Mesenchymal stem cell (in vitro differentiated cells and primary cell): ENCODE measurements around the gene CD52.
A peak's percentile ranks its signal among the peaks of the same experiment; 100 is the strongest.
"Not testable (repeated sequence)": the region's sequence is repeated elsewhere in the genome, so short reads cannot be mapped to it uniquely, and the experiment has no call there.

Experiments used
- DNase-seq: peaks from one replicate; pipeline ENCODE4 v3.0.0-alpha.2; 2013
- H2AFZ ChIP-seq: one replicate; pipeline ENCODE4 v1.6.1; 2013; ENCODE audit warnings: low read depth, mild to moderate bottlenecking, control low read depth, inconsistent platforms, low read length, moderate library complexity
- H2AK5ac ChIP-seq: 2 replicates; pipeline ENCODE4 v1.6.1; 2013; ENCODE audit warnings: low read length, moderate library complexity, mild to moderate bottlenecking, inconsistent platforms; ENCODE audit not compliant: severe bottlenecking
- H2BK120ac ChIP-seq: one replicate; pipeline ENCODE4 v1.6.1; 2013; ENCODE audit warnings: low read depth, mild to moderate bottlenecking, inconsistent platforms, low read length, moderate library complexity
- H2BK12ac ChIP-seq, 2 experiments: one replicate each; pipeline ENCODE4 v1.6.1; 2013; ENCODE audit warnings: inconsistent platforms in 2 of 2, low read length in 2 of 2, mild to moderate bottlenecking in 2 of 2, moderate library complexity in 2 of 2, control low read depth in 1 of 2
- H2BK15ac ChIP-seq: one replicate; pipeline ENCODE4 v1.6.1; 2013; ENCODE audit warnings: mild to moderate bottlenecking, low read depth, inconsistent platforms; ENCODE audit not compliant: poor library complexity, severe bottlenecking
- H2BK5ac ChIP-seq: 2 replicates; pipeline ENCODE4 v1.6.1; 2013; ENCODE audit warnings: low read depth, mild to moderate bottlenecking, low read length, control low read depth, inconsistent platforms; ENCODE audit not compliant: poor library complexity, severe bottlenecking
- H3K14ac ChIP-seq, 2 experiments: one replicate each; pipeline ENCODE4 v1.6.1; 2013; ENCODE audit warnings: inconsistent platforms in 2 of 2, low read length in 2 of 2, control low read depth in 1 of 2, mild to moderate bottlenecking in 1 of 2, moderate library complexity in 1 of 2
- H3K18ac ChIP-seq, 2 experiments: one replicate each; pipeline ENCODE4 v1.6.1; 2013; ENCODE audit warnings: inconsistent platforms in 2 of 2, low read length in 2 of 2, control low read depth in 1 of 2, low read depth in 1 of 2, mild to moderate bottlenecking in 1 of 2
- H3K23ac ChIP-seq, 2 experiments: one replicate each; pipeline ENCODE4 v1.6.1; 2013; ENCODE audit warnings: inconsistent platforms in 2 of 2, low read length in 2 of 2, mild to moderate bottlenecking in 2 of 2, moderate library complexity in 2 of 2, control low read depth in 1 of 2
- H3K27ac ChIP-seq: 2 replicates; pipeline ENCODE4 v1.5.1; 2013; ENCODE audit warnings: mild to moderate bottlenecking, moderate library complexity, low read length, control low read depth, inconsistent platforms; ENCODE audit not compliant: poor library complexity, severe bottlenecking
- H3K27me3 ChIP-seq, 2 experiments: 2 replicates each; pipeline versions ENCODE4 v1.6.1 to v1.7.0; 2013; ENCODE audit warnings: low read length in 2 of 2, mild to moderate bottlenecking in 2 of 2, moderate library complexity in 2 of 2, control low read depth in 1 of 2, inconsistent platforms in 1 of 2; ENCODE audit not compliant: control insufficient read depth in 1 of 2, insufficient read depth in 1 of 2
- H3K36me3 ChIP-seq, 2 experiments: 2 replicates each; pipeline versions ENCODE4 v1.6.1 to v1.7.0; 2013; ENCODE audit warnings: low read length in 2 of 2, control low read depth in 1 of 2, inconsistent platforms in 1 of 2, low read depth in 1 of 2, mild to moderate bottlenecking in 1 of 2; ENCODE audit not compliant: insufficient read depth in 2 of 2, control insufficient read depth in 1 of 2
- H3K4ac ChIP-seq, 2 experiments: one replicate each; pipeline ENCODE4 v1.6.1; 2013; ENCODE audit warnings: inconsistent platforms in 2 of 2, low read length in 2 of 2, mild to moderate bottlenecking in 2 of 2, moderate library complexity in 2 of 2, control low read depth in 1 of 2, low read depth in 1 of 2
- H3K4me1 ChIP-seq: 2 replicates; pipeline ENCODE4 v1.6.1; 2013; ENCODE audit warnings: low read depth, low read length, control low read depth; ENCODE audit not compliant: control insufficient read depth, insufficient read depth
- H3K4me2 ChIP-seq: 2 replicates; pipeline ENCODE4 v1.6.1; 2013; ENCODE audit warnings: low read length, mild to moderate bottlenecking, inconsistent platforms; ENCODE audit not compliant: poor library complexity, severe bottlenecking
- H3K4me3 ChIP-seq, 2 experiments: 2 replicates each; pipeline versions ENCODE4 v1.5.1 to v1.7.0; 2013; ENCODE audit warnings: low read length in 2 of 2, mild to moderate bottlenecking in 2 of 2, control low read depth in 1 of 2, low read depth in 1 of 2; ENCODE audit not compliant: insufficient read depth in 1 of 2
- H3K79me1 ChIP-seq: replicated peaks from 2 replicates; pipeline ENCODE4 v1.6.1; 2013; ENCODE audit warnings: mild to moderate bottlenecking, control low read depth, low read length, inconsistent platforms; ENCODE audit not compliant: poor library complexity, severe bottlenecking
- H3K9ac ChIP-seq: 2 replicates; pipeline ENCODE4 v1.7.0; 2013; ENCODE audit warnings: mild to moderate bottlenecking, low read length, moderate library complexity
- H3K9me3 ChIP-seq: 2 replicates; pipeline ENCODE4 v1.7.0; 2013; ENCODE audit warnings: mild to moderate bottlenecking, low read length; ENCODE audit not compliant: control insufficient read depth
- H4K8ac ChIP-seq: one replicate; pipeline ENCODE4 v1.6.1; 2013; ENCODE audit warnings: inconsistent platforms, mild to moderate bottlenecking, low read length, moderate library complexity
- H4K91ac ChIP-seq: one replicate; pipeline ENCODE4 v1.6.1; 2013; ENCODE audit warnings: mild to moderate bottlenecking, low read length, inconsistent platforms
- WGBS: methylation state at CpG from one replicate; pipeline ENCODE4 v1.1.7; 2013; ENCODE audit warnings: mixed read lengths; 5-methylcytosine and 5-hydroxymethylcytosine counted together

CD52 gene

DNA sequence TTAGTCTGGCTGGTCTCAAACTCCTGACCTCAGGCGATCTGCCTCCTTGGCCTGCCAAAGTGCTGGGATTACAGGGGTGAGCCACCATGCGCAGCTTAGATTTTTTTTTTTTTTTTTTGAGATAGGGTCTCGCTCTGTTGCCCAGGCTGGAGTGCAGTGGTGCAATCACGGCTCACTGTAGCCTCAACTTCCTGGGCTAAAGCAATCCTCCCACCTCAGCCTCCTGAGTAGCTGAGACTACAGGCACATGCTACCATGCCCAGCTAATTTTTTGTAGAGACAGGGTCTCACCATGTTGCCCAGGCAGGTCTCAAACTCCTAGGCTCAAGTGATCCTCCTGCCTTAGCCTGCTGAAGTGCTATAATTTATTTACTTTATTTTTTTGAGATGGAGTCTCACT lies 11.6 kb downstream of the CD52 start:
- not testable (repeated sequence) for H3K18ac ChIP-seq, H3K4me3 ChIP-seq
- 92% methylated on average over 4 of the region's 4 CpGs for WGBS

DNA sequence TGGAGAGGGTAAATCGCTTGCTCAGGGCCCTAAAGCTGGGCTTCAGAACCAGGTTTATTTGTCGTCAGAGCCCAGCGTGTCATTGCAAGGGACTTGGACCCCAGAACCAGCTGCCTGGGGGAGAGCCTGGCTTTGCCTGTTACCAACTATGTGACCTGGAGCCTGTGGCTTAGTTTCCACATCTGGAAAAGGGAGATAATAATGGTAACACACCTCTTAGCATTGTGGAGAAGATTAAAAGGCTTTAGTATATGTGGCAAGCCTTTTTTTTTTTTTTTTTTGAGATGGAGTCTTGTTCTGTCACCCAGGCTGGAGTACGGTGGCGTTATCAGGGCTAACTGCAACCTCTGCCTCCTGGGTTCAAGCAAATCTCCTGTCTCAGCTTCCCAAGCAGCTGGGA lies 12.5 kb downstream of the CD52 start:
- Histone ChIP-seq H3K27me3 (peaks cover 7 to 9% of the 10 kb centered on the region in 2 experiments), H3K14ac (no peak overlapping the region), H2AK5ac (no peak overlapping the region), H2BK12ac (no peak overlapping the region), H3K4ac (no peak overlapping the region), H3K4me1 (peaks cover 4% of the 10 kb centered on the region), H3K9ac (no peak overlapping the region), H2BK15ac (no peak overlapping the region), H3K27ac (no peak overlapping the region), H3K36me3 (no peaks in the 10 kb centered on the region), H3K9me3 (no peaks in the 10 kb centered on the region), H3K4me2 (no peak overlapping the region), H2AFZ (no peak overlapping the region), H3K23ac (no peak overlapping the region), H4K8ac (no peak overlapping the region), H3K79me1 (no peaks in the 10 kb centered on the region), H2BK120ac (no peak overlapping the region), H4K91ac (no peak overlapping the region), H3K4me3 (no peak overlapping the region), H3K18ac (no peak overlapping the region), H2BK5ac (no peak overlapping the region)
- WGBS = 96% methylated on average over 3 of the region's 5 CpGs
- no peak for DNase-seq

More for the DNA sequence above, 11.6 kb downstream of the CD52 start:
- DNase-seq, H3K14ac ChIP-seq, H3K9me3 ChIP-seq, H3K36me3 ChIP-seq, H2AFZ ChIP-seq, H4K8ac ChIP-seq, H4K91ac ChIP-seq, H3K4me2 ChIP-seq, H2BK5ac ChIP-seq, H2BK15ac ChIP-seq, H2BK120ac ChIP-seq, H3K4me1 ChIP-seq, H3K79me1 ChIP-seq, H3K27ac ChIP-seq, H3K9ac ChIP-seq, H3K23ac ChIP-seq, H2AK5ac ChIP-seq, H3K4ac ChIP-seq, H2BK12ac ChIP-seq, H3K27me3 ChIP-seq: not testable (repeated sequence)

DNA sequence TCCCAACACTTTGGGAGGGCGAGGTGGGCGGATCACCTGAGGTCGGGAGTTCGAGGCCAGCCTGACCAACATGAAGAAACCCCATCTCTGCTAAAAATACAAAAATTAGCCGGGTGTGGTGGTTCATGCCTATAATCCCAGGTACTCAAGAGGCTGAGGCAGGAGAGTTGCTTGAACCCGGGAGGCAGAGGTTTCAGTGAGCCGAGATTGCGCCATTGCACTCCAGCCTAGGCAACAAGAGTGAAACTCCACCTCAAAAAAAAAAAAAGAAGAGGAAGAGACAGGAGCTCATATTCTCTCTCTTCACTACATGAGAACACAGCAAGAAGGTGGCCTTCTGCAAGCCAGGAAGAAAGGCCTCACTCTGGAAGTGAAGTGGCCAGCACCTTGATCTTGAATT lies 15.6 kb downstream of the CD52 start:
- H2AFZ ChIP-seq, H3K79me1 ChIP-seq, H3K23ac ChIP-seq, H2BK5ac ChIP-seq, H3K4ac ChIP-seq, H4K91ac ChIP-seq, H3K36me3 ChIP-seq, H3K18ac ChIP-seq, H2BK12ac ChIP-seq, H3K9me3 ChIP-seq, H3K27ac ChIP-seq, H4K8ac ChIP-seq, DNase-seq, H3K4me2 ChIP-seq, H2BK15ac ChIP-seq, H2AK5ac ChIP-seq, H3K14ac ChIP-seq, H3K4me3 ChIP-seq, H2BK120ac ChIP-seq, H3K4me1 ChIP-seq, H3K9ac ChIP-seq: not testable (repeated sequence)
- WGBS = 98% methylated on average over 4 of the region's 8 CpGs
- H3K27me3 ChIP-seq = peaks cover 29 to 32% of the 10 kb centered on the region in 2 experiments

DNA sequence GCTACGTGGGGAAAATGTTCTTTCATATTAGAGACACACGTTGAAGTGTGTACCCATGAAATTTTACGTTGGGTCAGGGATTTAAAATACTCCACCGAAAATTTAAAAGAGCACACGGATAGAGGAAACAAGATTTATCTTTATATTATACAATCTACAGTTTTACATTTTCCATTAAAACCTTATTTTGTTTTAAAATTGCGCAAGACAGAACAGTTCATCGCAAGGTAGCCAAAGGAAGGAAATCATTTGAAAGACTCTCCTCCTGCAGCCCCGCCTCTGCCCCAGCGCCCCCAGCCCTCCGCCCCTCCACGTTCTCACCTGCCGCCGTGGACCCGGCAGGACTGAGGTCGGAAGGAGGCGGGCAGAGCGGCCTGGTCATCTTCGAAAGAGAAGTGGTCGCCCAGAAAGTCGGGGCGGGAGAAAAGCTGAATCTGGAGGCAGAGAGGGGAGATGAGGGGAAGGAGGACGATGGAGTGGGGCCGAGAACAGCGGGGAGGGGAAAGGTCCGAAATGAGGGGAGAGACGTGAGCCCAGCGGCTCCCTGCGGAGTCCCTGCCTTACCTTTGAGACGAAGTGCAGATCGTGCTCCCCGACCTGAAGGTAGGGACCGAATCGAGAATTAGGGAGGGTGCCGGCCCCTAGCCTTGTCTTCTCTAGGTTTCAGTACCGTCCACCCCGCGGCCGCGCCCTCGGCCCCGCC lies 18.2 kb downstream of the CD52 start:
- H3K9ac ChIP-seq = peak overlapping the region; percentile 45

More for the DNA sequence above, 18.2 kb downstream of the CD52 start:
- Histone ChIP-seq H3K23ac (no peak overlapping the region), H4K91ac (no peak overlapping the region), H2BK15ac (no peak overlapping the region), H3K79me1 (no peaks in the 10 kb centered on the region), H3K27ac (no peak overlapping the region), H2BK12ac (no peak overlapping the region), H4K8ac (no peak overlapping the region), H2AFZ (peak overlapping the region; percentile 30), H3K36me3 (no peaks in the 10 kb centered on the region), H2BK5ac (no peak overlapping the region), H3K14ac (no peak overlapping the region), H3K4me1 (peaks cover 10% of the 10 kb centered on the region), H2BK120ac (no peak overlapping the region), H3K18ac (peak overlapping the region in 1 of 2 experiments; percentile 2), H2AK5ac (no peak overlapping the region), H3K9me3 (no peaks in the 10 kb centered on the region), H3K4me2 (peak overlapping the region; percentile 100), H3K4me3 (peak overlapping the region; percentile 55 to 81), H3K4ac (no peak overlapping the region), H3K27me3 (peaks cover 35 to 43% of the 10 kb centered on the region in 2 experiments)
- DNase-seq = no peak
- 2% methylated on average over 36 of the region's 41 CpGs for WGBS
